Liver (tissue), 3 donors: ENCODE data around the gene LYRM4.

ENCODE experiments used
- CTCF ChIP-seq: fragments of 150-350 bp; IDR thresholded peaks from 2 replicates; pipeline ENCODE4 v1.5.1; 2017; ENCODE audit warnings: improper control_type of control experiment, low read depth, low read length; ENCODE audit not compliant: missing input control
- JUND ChIP-seq, 2 donors: IDR thresholded peaks; 2 replicates each; pipeline ENCODE4 v1.6.1; 2016; ENCODE audit warnings: antibody characterized with exemption in 2 of 2
- RAD21 ChIP-seq, 2 donors: IDR thresholded peaks; 2 replicates each; pipeline ENCODE4 v1.6.1; 2016; ENCODE audit warnings: antibody characterized with exemption in 2 of 2, mild to moderate bottlenecking in 2 of 2
- ZBTB33 ChIP-seq: IDR thresholded peaks from 2 replicates; pipeline ENCODE4 v1.6.1; 2016; ENCODE audit warnings: antibody characterized with exemption
- donor health status: healthy.
- donor health status: healthy.

DNA sequence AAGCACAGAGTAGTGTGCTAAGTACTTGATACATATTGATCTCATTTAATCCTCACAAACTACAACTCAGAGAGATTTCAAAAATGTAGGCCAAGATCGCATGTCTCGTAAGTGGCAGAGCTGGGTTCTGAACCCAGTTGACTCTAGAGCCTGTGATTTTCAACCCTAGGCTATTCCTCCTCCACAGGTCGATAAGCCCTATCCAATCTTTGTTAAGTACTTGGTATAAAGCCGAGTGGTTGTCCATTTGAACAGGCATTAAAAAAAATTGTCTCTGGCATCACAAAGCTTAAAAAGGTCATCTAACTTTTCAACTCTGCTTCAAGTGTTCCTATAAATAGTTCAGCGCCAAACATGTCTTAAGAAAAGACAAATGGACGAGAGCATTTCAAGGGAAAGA, 37.4 kb downstream of the LYRM4 start:
- TF ChIP-seq JUND (IDR thresholded peaks at IDR 0.05) (no peak), CTCF (no peak), RAD21 (IDR thresholded peaks at IDR 0.05) (no peak), ZBTB33 (no peak)
